ENCODE results near the gene KITLG. TPM values are rescaled to one million over a fixed set of nuclear protein-coding genes. Genes with fewer than 3 reads are reported as not detected.

KITLG gene
- total and polyA plus RNA-seq, 4 donors: 0.39 to 3.0 (median 0.86) TPM

- no peak for TF ChIP-seq CTCF (IDR thresholded peaks at IDR 0.05; ENCODE audit: low read depth, low read length, missing input control)
- TF ChIP-seq HNF4G (IDR thresholded peaks at IDR 0.05): no peak
Observed at GRCh38 chr12:88594780-88595179, 14.5 kb upstream of the KITLG start (continued).

GRCh38 chr12:88591343-88591742 lies 11.1 kb upstream of the KITLG start:
- Histone ChIP-seq H3K4me3 (ENCODE audit: low read depth in 1 of 3, low read length in 3 of 3) (no peak overlapping the region), H3K4me1 (ENCODE audit: control insufficient read depth in 4 of 4, insufficient read depth in 4 of 4, low read length in 3 of 4) (no peaks in the 10 kb centered on the region), H3K36me3 (ENCODE audit: control insufficient read depth in 4 of 4, insufficient read depth in 3 of 4, low read depth in 1 of 4, low read length in 3 of 4) (peaks cover 0 to 1% (median 0%) of the 10 kb centered on the region in 4 donors), H3K9me3 (ENCODE audit: control insufficient read depth in 4 of 4, low read length in 3 of 4) (peaks cover 3 to 5% (median 4%) of the 10 kb centered on the region in 4 donors), H3K27ac (ENCODE audit: low read depth in 1 of 2, low read length in 2 of 2) (no peak overlapping the region), H3K27me3 (ENCODE audit: control insufficient read depth in 4 of 4, insufficient read depth in 4 of 4, low read length in 3 of 4) (no peaks in the 10 kb centered on the region), H3K9ac (ENCODE audit: low read depth in 1 of 2, low read length in 2 of 2) (no peak overlapping the region)
- WGBS: 84% methylated on average over 2 of the region's 2 CpGs
- no peak for DNase-seq (ENCODE audit: low spot score)
- no peak for TF ChIP-seq TAF1 (conservative IDR thresholded peaks at IDR 0.05)
- TF ChIP-seq CTCF (IDR thresholded peaks at IDR 0.05; ENCODE audit: low read depth, low read length, missing input control): no peak
- no peak for TF ChIP-seq HNF4G (IDR thresholded peaks at IDR 0.05)
- TF ChIP-seq JUND (IDR thresholded peaks at IDR 0.05): no peak
- no peak for TF ChIP-seq FOXA2 (IDR thresholded peaks at IDR 0.05)
- no peak for TF ChIP-seq ATF3 (IDR thresholded peaks at IDR 0.05)
- no peak for TF ChIP-seq ZBTB33 (IDR thresholded peaks at IDR 0.05)
- no peak for TF ChIP-seq EGR1 (IDR thresholded peaks at IDR 0.05; ENCODE audit: low read depth in 2 of 2)
- TF ChIP-seq REST (IDR thresholded peaks at IDR 0.05): no peak
- no peak for TF ChIP-seq FOXA1 (IDR thresholded peaks at IDR 0.05)
